ENCODE data around the gene LRIG3. TPM values are rescaled to one million over a fixed set of nuclear protein-coding genes. Genes with fewer than 3 reads are reported as not detected.

The LRIG3 gene
- polyA plus RNA-seq, 1 of the 3 experiments (the other 2 are of a cell fraction): 0.03 TPM

DNA sequence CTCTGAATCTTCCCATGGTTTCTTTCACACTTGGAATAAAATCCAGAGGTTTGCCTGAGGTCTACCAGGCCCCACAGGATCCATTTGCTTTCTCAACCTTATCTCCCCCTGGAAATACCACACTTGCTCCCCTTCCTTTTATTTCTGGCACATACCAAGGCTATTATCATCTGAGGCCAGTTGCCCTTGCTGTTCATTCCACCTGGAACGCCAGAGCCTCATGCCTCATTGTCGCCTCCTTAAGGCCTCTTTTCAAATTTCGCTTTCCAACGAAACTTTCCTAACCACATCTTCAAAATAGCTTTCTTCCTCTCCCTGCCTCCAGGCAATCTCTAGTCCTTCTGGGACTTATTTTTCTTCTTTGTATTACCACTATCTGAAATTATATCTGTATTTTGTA, 11.2 kb upstream of the LRIG3 start:
- Histone ChIP-seq H3K27ac (ENCODE audit: low read depth in 2 of 2, low read length in 1 of 2) (no peak overlapping the region), H3K4me2 (no peak overlapping the region), H3K27me3 (ENCODE audit: insufficient read depth) (peaks cover 24% of the 10 kb centered on the region; the same call in 1 of the 2 replicates), H4K20me1 (ENCODE audit: insufficient read depth) (no peaks in the 10 kb centered on the region), H2AFZ (ENCODE audit: low read depth) (no peak overlapping the region), H3K9ac (no peak overlapping the region), H3K9me3 (no peaks in the 10 kb centered on the region), H3K4me1 (ENCODE audit: control insufficient read depth in 1 of 2, insufficient read depth in 2 of 2, low read depth in 1 of 2, low read length in 1 of 2) (no peaks in the 10 kb centered on the region), H3F3A (replicated peaks; ENCODE audit: insufficient read depth) (peaks cover 4% of the 10 kb centered on the region), H3K9me2 (no peaks in the 10 kb centered on the region), H3K79me2 (ENCODE audit: insufficient read depth) (no peaks in the 10 kb centered on the region), H3K36me3 (replicated peaks in 1 of 2; ENCODE audit: control insufficient read depth in 1 of 2, insufficient read depth in 2 of 2, low read length in 1 of 2) (no peaks in the 10 kb centered on the region), H3K4me3 (ENCODE audit: low read depth in 2 of 2, low read length in 1 of 2) (no peak overlapping the region)
- ChIA-PET CTCF (interaction anchor here (1.7 kb wide), 1 partner anchor 11 kb away, joined by 7 read pairs; no protein-coding TSS in a partner anchor), POLR2A (no interaction called here)
- DNase-seq: no peak
- TF ChIP-seq ELF1 (IDR thresholded peaks at IDR 0.05) (no peak), CTCF (IDR thresholded peaks at IDR 0.05) (peak; percentile 29), POLR2AphosphoS5 (IDR thresholded peaks at IDR 0.05; ENCODE audit: low read depth, low read length) (no peak)
- 24% methylated on average over 4 of the region's 4 CpGs for WGBS (ENCODE audit: low lambda C conversion rate)

DNA sequence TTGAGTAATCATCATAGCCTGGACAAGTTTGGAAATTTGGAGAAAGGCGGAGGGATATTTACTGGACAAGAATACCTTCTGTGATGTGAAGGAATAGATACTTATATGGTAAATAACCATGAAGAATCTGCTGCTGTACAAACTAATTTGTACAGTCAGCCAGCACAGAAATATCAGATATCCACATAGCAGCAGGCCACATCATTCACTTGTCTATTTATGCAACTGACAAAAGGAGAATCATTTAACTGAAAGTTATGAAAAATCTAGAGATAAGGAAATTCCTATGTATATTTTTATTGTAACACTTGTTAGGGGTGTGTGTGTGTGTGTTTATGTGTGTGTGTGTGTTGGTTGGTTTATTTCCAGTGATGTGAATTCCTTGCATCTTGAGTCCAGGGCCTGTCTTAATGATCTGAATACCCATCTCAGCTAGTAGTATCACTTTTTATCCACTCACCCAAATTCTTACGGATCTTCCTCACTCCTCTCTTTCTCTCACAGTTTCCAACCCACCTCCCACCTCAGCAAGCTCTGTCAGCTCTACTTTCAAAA, 10.5 kb upstream of the LRIG3 start:
- 33% methylated on average over 2 of the region's 2 CpGs for WGBS (ENCODE audit: low lambda C conversion rate)
- ChIA-PET CTCF (no interaction called here), POLR2A (no interaction called here)
- Histone ChIP-seq H3K36me3 (replicated peaks in 1 of 2; ENCODE audit: control insufficient read depth in 1 of 2, insufficient read depth in 2 of 2, low read length in 1 of 2) (no peaks in the 10 kb centered on the region), H2AFZ (ENCODE audit: low read depth) (no peak overlapping the region), H3K9ac (no peak overlapping the region), H3K4me3 (ENCODE audit: low read depth in 2 of 2, low read length in 1 of 2) (no peak overlapping the region), H3K4me1 (ENCODE audit: control insufficient read depth in 1 of 2, insufficient read depth in 2 of 2, low read depth in 1 of 2, low read length in 1 of 2) (no peaks in the 10 kb centered on the region), H3K4me2 (no peak overlapping the region), H3K27ac (ENCODE audit: low read depth in 2 of 2, low read length in 1 of 2) (no peak overlapping the region), H3F3A (replicated peaks; ENCODE audit: insufficient read depth) (peaks cover 4% of the 10 kb centered on the region), H4K20me1 (ENCODE audit: insufficient read depth) (no peaks in the 10 kb centered on the region), H3K9me2 (no peaks in the 10 kb centered on the region), H3K27me3 (ENCODE audit: insufficient read depth) (peaks cover 26% of the 10 kb centered on the region; the same call in 1 of the 2 replicates), H3K9me3 (no peaks in the 10 kb centered on the region), H3K79me2 (ENCODE audit: insufficient read depth) (no peaks in the 10 kb centered on the region)
- TF ChIP-seq NRF1 (IDR thresholded peaks at IDR 0.05; ENCODE audit: low read depth, low read length) (no peak), MEF2A (IDR thresholded peaks at IDR 0.05; ENCODE audit: borderline replicate concordance, low read depth) (no peak), POLR2AphosphoS5 (IDR thresholded peaks at IDR 0.05; ENCODE audit: low read depth, low read length) (no peak), MAX (IDR thresholded peaks at IDR 0.05; ENCODE audit: low read depth) (no peak), ELF1 (IDR thresholded peaks at IDR 0.05) (no peak), YY1 (IDR thresholded peaks at IDR 0.05; ENCODE audit: low read depth) (no peak), EZH2phosphoT487 (IDR thresholded peaks at IDR 0.05; ENCODE audit: borderline replicate concordance, low read depth) (no peak), USF2 (IDR thresholded peaks at IDR 0.05; ENCODE audit: borderline replicate concordance, low read depth, low read length) (no peak), RAD21 (IDR thresholded peaks at IDR 0.05; ENCODE audit: low read length) (no peak), GATA2 (CRISPR knock-in tag; IDR thresholded peaks at IDR 0.05) (no peak), USF1 (IDR thresholded peaks at IDR 0.05; ENCODE audit: borderline replicate concordance, low read depth) (no peak), SMC3 (IDR thresholded peaks at IDR 0.05; ENCODE audit: low read depth, low read length) (no peak), TEAD4 (IDR thresholded peaks at IDR 0.05; ENCODE audit: borderline replicate concordance, insufficient read depth) (no peak)
- TF ChIP-seq, protein P1, sequence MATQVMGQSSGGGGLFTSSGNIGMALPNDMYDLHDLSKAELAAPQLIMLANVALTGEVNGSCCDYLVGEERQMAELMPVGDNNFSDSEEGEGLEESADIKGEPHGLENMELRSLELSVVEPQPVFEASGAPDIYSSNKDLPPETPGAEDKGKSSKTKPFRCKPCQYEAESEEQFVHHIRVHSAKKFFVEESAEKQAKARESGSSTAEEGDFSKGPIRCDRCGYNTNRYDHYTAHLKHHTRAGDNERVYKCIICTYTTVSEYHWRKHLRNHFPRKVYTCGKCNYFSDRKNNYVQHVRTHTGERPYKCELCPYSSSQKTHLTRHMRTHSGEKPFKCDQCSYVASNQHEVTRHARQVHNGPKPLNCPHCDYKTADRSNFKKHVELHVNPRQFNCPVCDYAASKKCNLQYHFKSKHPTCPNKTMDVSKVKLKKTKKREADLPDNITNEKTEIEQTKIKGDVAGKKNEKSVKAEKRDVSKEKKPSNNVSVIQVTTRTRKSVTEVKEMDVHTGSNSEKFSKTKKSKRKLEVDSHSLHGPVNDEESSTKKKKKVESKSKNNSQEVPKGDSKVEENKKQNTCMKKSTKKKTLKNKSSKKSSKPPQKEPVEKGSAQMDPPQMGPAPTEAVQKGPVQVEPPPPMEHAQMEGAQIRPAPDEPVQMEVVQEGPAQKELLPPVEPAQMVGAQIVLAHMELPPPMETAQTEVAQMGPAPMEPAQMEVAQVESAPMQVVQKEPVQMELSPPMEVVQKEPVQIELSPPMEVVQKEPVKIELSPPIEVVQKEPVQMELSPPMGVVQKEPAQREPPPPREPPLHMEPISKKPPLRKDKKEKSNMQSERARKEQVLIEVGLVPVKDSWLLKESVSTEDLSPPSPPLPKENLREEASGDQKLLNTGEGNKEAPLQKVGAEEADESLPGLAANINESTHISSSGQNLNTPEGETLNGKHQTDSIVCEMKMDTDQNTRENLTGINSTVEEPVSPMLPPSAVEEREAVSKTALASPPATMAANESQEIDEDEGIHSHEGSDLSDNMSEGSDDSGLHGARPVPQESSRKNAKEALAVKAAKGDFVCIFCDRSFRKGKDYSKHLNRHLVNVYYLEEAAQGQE (IDR thresholded peaks at IDR 0.05; ENCODE audit: low read depth, low read length): no peak
- TF ChIP-seq, protein P2, sequence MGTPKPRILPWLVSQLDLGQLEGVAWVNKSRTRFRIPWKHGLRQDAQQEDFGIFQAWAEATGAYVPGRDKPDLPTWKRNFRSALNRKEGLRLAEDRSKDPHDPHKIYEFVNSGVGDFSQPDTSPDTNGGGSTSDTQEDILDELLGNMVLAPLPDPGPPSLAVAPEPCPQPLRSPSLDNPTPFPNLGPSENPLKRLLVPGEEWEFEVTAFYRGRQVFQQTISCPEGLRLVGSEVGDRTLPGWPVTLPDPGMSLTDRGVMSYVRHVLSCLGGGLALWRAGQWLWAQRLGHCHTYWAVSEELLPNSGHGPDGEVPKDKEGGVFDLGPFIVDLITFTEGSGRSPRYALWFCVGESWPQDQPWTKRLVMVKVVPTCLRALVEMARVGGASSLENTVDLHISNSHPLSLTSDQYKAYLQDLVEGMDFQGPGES (IDR thresholded peaks at IDR 0.05; ENCODE audit: low read depth, low read length): no peak
- no peak for DNase-seq

Data from SK-N-SH (cell line).